ENCODE results near the gene WDR86. TPM values are rescaled to one million over a fixed set of nuclear protein-coding genes. Genes with fewer than 3 reads are reported as not detected.

Gene WDR86
- total RNA-seq, 4 donors from 2014 or later, result 5.4 to 11.8 (median 9.6) TPM

- intact Hi-C loops (cut with DNase I), result no loop called here
- 87% methylated on average over 4 of the region's 4 CpGs for WGBS
- H3K4me1 ChIP-seq, result peaks cover 4 to 18% (median 9%) of the 10 kb centered on the region in 4 donors
- no peak overlapping the region for H3K27ac ChIP-seq (replicated peaks in 1 of 4)
- no peaks in the 10 kb centered on the region for H3K36me3 ChIP-seq
- peaks cover 0 to 20% (median 3%) of the 10 kb centered on the region in 4 donors for H3K27me3 ChIP-seq
- no peak overlapping the region for H3K4me3 ChIP-seq
- TF ChIP-seq CTCF (IDR thresholded peaks at IDR 0.05), result no peak
- TF ChIP-seq POLR2AphosphoS5 (IDR thresholded peaks at IDR 0.05), result no peak
- H3K9me3 ChIP-seq, result no peaks in the 10 kb centered on the region
- no peak for DNase-seq (ENCODE audit: extremely low spot score)
These were observed 24.7 kb upstream of the WDR86 start for GRCh38 chr7:151434549-151434948.

- Histone ChIP-seq H3K27me3 (peaks cover 0 to 13% (median 0%) of the 10 kb centered on the region in 4 donors), H3K9me3 (no peaks in the 10 kb centered on the region), H3K4me3 (no peak overlapping the region), H3K4me1 (peaks cover 0 to 13% (median 4%) of the 10 kb centered on the region in 4 donors), H3K27ac (replicated peaks in 1 of 4) (no peak overlapping the region), H3K36me3 (no peaks in the 10 kb centered on the region)
- intact Hi-C loops (cut with DNase I), result no loop called here
- 97% methylated on average over 7 of the region's 15 CpGs for WGBS
- no peak for DNase-seq (ENCODE audit: extremely low spot score)
- no peak for TF ChIP-seq POLR2AphosphoS5 (IDR thresholded peaks at IDR 0.05)
- TF ChIP-seq CTCF (IDR thresholded peaks at IDR 0.05), result no peak
- no peak for TF ChIP-seq EP300 (IDR thresholded peaks at IDR 0.05)
- TF ChIP-seq POLR2A (IDR thresholded peaks at IDR 0.05; ENCODE audit: low read depth), result no peak
These were observed 24.0 kb upstream of the WDR86 start for GRCh38 chr7:151433721-151434400.

GRCh38 chr7:151432658-151433521 is 23.1 kb upstream of the WDR86 start:
- intact Hi-C loops (cut with DNase I), result no loop called here
- WGBS, result 82% methylated on average over 12 of the region's 14 CpGs
- Histone ChIP-seq H3K36me3 (no peaks in the 10 kb centered on the region), H3K27me3 (peaks cover 0 to 12% (median 0%) of the 10 kb centered on the region in 4 donors), H3K4me1 (peaks cover 0 to 15% (median 6%) of the 10 kb centered on the region in 4 donors), H3K4me3 (no peak overlapping the region), H3K27ac (replicated peaks in 1 of 4) (no peak overlapping the region), H3K9me3 (no peaks in the 10 kb centered on the region)
- no peak for DNase-seq (ENCODE audit: extremely low spot score)
- no peak for TF ChIP-seq POLR2AphosphoS5 (IDR thresholded peaks at IDR 0.05)
- no peak for TF ChIP-seq POLR2A (IDR thresholded peaks at IDR 0.05; ENCODE audit: low read depth)
- TF ChIP-seq EP300 (IDR thresholded peaks at IDR 0.05), result no peak
- no peak for TF ChIP-seq CTCF (IDR thresholded peaks at IDR 0.05)

- TF ChIP-seq EP300 (IDR thresholded peaks at IDR 0.05) (no peak), CTCF (IDR thresholded peaks at IDR 0.05) (no peak), POLR2A (IDR thresholded peaks at IDR 0.05; ENCODE audit: low read depth) (no peak), POLR2AphosphoS5 (IDR thresholded peaks at IDR 0.05) (no peak)
- Histone ChIP-seq H3K36me3 (no peaks in the 10 kb centered on the region), H3K4me1 (peaks cover 1 to 17% (median 13%) of the 10 kb centered on the region in 4 donors), H3K27ac (replicated peaks in 1 of 4) (no peak overlapping the region), H3K4me3 (no peak overlapping the region), H3K27me3 (peaks cover 0 to 4% (median 0%) of the 10 kb centered on the region in 4 donors), H3K9me3 (no peaks in the 10 kb centered on the region)
- DNase-seq (ENCODE audit: extremely low spot score), result no peak
- intact Hi-C loops (cut with DNase I), result no loop called here
- WGBS, result 90% methylated on average over 11 of the region's 25 CpGs
These were observed 22.0 kb upstream of the WDR86 start for GRCh38 chr7:151431768-151432311.

Data from esophagus muscularis mucosa (tissue), 4 donors.